ENCODE results near the gene FLAD1.

FLAD1 gene

GRCh38 chr1:154952664-154953063, 30.5 kb upstream of the FLAD1 start:
- DNase-seq, result no peak

GRCh38 chr1:154953611-154954038, 29.5 kb upstream of the FLAD1 start:
- peak; percentile 28 for DNase-seq

- no peak for DNase-seq
These were observed 28.6 kb upstream of the FLAD1 start for GRCh38 chr1:154954541-154954940.

- peak; percentile 64 for DNase-seq
These were observed 28.0 kb upstream of the FLAD1 start for GRCh38 chr1:154955039-154955717.

GRCh38 chr1:154955718-154956543, 27.2 kb upstream of the FLAD1 start, which contains the start of gene PBXIP1:
Gene PBXIP1, minus strand, starts transcription at chr1:154956099. Its CDS starts 2,378 bp downstream, at chr1:154953721.
- DNase-seq, result peak; percentile 95

- DNase-seq, result peak; percentile 60
These were observed 26.6 kb upstream of the FLAD1 start for GRCh38 chr1:154956544-154956941.

- DNase-seq, result peak; percentile 25
These were observed 26.0 kb upstream of the FLAD1 start for GRCh38 chr1:154957091-154957657.

- DNase-seq, result no peak
These were observed 25.1 kb upstream of the FLAD1 start for GRCh38 chr1:154958036-154958435.

- DNase-seq, result no peak
These were observed 24.3 kb upstream of the FLAD1 start for GRCh38 chr1:154958681-154959425.

GRCh38 chr1:154959426-154959780, 23.7 kb upstream of the FLAD1 start:
- no peak for DNase-seq

- no peak for DNase-seq
These were observed 22.6 kb upstream of the FLAD1 start for GRCh38 chr1:154960446-154961136.

GRCh38 chr1:154961207-154962155, 21.7 kb upstream of the FLAD1 start, which contains the start of gene PYGO2:
Gene PYGO2, minus strand, starts transcription at chr1:154961782. Its CDS starts 206 bp downstream, at chr1:154961576.
- DNase-seq, result peak; percentile 83

GRCh38 chr1:154962156-154962749, 20.9 kb upstream of the FLAD1 start:
- peak; percentile 28 for DNase-seq

GRCh38 chr1:154962795-154963330, 20.3 kb upstream of the FLAD1 start:
- no peak for DNase-seq

- DNase-seq, result no peak
These were observed 19.5 kb upstream of the FLAD1 start for GRCh38 chr1:154963643-154964042.

- DNase-seq, result no peak
These were observed 18.8 kb upstream of the FLAD1 start for GRCh38 chr1:154964359-154964758.

- DNase-seq, result no peak
These were observed 17.0 kb upstream of the FLAD1 start for GRCh38 chr1:154966111-154966510.

- DNase-seq, result no peak
These were observed 15.7 kb upstream of the FLAD1 start for GRCh38 chr1:154967331-154967950.

GRCh38 chr1:154968731-154969130, 14.4 kb upstream of the FLAD1 start:
- no peak for DNase-seq

GRCh38 chr1:154969246-154969645, 13.9 kb upstream of the FLAD1 start:
- no peak for DNase-seq

Measured in midbrain (tissue), 1 donor.